ENCODE results near the gene F7.
"Not testable (repeated sequence)": the region's sequence is repeated elsewhere in the genome, so short reads cannot be mapped to it uniquely, and the experiment has no call there.

F7 gene

GRCh38 chr13:113105921-113106452 lies 396 bp downstream of the F7 start:
- no peak for DNase-seq

GRCh38 chr13:113106711-113107351 lies 1.2 kb downstream of the F7 start:
- DNase-seq, result no peak

- not testable (repeated sequence) for DNase-seq
These were observed 2.9 kb downstream of the F7 start for GRCh38 chr13:113108521-113108920.

GRCh38 chr13:113109151-113110047 lies 3.8 kb downstream of the F7 start:
- peak; percentile 14 for DNase-seq

- peak; percentile 60 for DNase-seq
These were observed 4.7 kb downstream of the F7 start for GRCh38 chr13:113110048-113110851.

GRCh38 chr13:113110852-113111315 lies 5.3 kb downstream of the F7 start:
- peak; percentile 36 for DNase-seq

GRCh38 chr13:113111821-113112220 lies 6.2 kb downstream of the F7 start:
- not testable (repeated sequence) for DNase-seq

- not testable (repeated sequence) for DNase-seq
These were observed 6.9 kb downstream of the F7 start for GRCh38 chr13:113112475-113112874.

GRCh38 chr13:113112893-113113845 lies 7.6 kb downstream of the F7 start:
- DNase-seq, result no peak

GRCh38 chr13:113113846-113114271 lies 8.3 kb downstream of the F7 start:
- no peak for DNase-seq

- DNase-seq, result no peak
These were observed 9.1 kb downstream of the F7 start for GRCh38 chr13:113114511-113115362.

- no peak for DNase-seq
These were observed 10.0 kb downstream of the F7 start for GRCh38 chr13:113115363-113116205.

GRCh38 chr13:113116206-113116800 lies 10.7 kb downstream of the F7 start:
- no peak for DNase-seq

- DNase-seq, result no peak
These were observed 11.3 kb downstream of the F7 start for GRCh38 chr13:113116871-113117271.

GRCh38 chr13:113117335-113117872 lies 11.8 kb downstream of the F7 start:
- DNase-seq, result no peak

- no peak for DNase-seq
These were observed 12.3 kb downstream of the F7 start for GRCh38 chr13:113117911-113118260.

- DNase-seq, result no peak
These were observed 12.8 kb downstream of the F7 start for GRCh38 chr13:113118261-113119021.

GRCh38 chr13:113119166-113119821 lies 13.7 kb downstream of the F7 start:
- DNase-seq, result no peak
